GM19467 (cell line): ENCODE data around the gene MRPS14.
"Not testable (repeated sequence)": the region's sequence is repeated elsewhere in the genome, so short reads cannot be mapped to it uniquely, and the experiment has no call there.

Experiments used
- ATAC-seq: cut with Tn5 transposase; IDR thresholded peaks from one replicate; pipeline ENCODE4 v1.9.1; 2021; ENCODE audit warnings: mild to moderate bottlenecking, moderate library complexity; ENCODE audit not compliant: unreplicated experiment

MRPS14 gene

DNA sequence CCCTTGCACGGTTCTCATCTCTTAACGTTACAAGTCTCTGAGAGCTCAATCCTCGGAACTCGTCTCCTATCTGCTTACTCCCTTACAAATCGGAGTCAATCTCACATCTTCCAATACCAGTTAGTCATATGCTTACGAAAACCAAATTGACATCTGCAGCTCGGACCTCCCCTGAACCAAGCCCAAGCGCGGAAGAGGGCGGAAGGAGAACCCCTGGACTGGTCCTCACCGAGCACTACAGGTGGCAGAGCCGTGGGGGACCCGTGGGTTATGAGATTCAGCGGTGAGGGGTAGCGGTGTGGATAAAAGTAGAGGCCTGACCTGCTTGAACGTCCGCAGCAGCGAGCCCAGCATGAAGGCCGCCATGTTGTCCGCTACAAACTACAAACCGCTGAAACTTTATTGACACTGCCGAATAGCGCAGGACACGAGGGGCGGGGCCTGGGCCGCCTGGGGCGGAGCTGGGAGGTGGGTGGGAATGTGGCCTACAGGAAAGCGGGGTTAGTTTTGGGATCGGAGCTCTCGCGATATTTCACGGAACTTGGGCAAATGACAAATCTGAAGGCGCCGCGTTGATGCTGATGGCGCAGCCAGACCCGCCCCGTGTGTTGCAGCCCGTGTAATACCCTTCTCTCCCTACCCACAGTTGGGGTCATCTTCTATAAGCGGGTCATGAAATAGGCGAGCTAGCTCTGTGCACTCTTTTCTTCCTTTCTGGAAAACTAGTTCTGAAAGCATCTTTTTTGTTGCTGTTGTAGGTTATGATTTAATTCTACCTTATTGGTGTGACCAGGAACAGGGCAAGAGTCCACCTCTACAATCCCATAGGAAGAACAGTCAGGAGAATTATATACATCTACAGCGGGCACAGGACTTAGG lies at the start of gene MRPS14:
Gene MRPS14 (minus strand): TSS at position 383 of the 879 bp plus-strand sequence. CDS start 17 bp downstream, at position 366.
- peak; percentile 88 for ATAC-seq

DNA sequence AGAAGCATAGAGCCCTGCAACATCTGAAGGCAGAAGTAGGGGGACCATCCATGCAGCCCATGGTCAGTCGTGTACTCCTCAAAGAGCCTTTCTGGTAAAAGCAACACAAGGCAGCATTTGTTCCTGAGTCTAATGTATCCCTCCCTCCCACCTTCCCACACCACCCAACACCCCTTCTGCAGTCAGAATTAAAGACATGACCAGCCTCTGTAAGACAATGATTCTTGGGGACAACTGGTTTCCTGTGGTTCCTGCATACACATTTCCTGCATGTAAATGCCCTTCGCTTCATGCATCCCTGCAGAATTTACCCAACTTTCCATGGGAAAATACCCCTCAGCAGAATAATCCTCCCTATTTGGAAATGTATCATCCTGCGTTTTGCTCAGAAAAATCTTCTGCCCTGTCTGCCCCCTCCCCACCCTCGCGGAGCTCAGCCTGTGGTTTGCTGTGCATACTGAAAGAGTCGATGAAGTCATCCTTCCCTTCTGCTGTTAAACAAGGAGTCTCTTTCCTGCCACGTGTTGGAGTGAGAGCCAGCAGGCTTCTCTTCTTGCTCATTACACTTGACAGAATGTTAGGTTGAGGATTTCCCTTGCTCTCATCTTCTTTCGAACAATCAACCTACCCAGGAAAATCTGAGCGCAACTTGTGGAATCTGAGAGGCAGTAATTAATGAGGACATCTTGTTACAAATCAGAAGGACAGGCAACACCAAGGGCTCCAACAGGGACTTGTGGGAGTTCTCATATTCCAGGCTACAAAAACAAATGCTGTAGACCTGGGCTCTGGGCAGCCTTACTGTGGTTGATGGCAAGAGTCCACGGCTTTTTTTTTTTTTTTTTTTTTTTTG lies 49.1 kb upstream of the MRPS14 start:
- ATAC-seq: peak; percentile 59

DNA sequence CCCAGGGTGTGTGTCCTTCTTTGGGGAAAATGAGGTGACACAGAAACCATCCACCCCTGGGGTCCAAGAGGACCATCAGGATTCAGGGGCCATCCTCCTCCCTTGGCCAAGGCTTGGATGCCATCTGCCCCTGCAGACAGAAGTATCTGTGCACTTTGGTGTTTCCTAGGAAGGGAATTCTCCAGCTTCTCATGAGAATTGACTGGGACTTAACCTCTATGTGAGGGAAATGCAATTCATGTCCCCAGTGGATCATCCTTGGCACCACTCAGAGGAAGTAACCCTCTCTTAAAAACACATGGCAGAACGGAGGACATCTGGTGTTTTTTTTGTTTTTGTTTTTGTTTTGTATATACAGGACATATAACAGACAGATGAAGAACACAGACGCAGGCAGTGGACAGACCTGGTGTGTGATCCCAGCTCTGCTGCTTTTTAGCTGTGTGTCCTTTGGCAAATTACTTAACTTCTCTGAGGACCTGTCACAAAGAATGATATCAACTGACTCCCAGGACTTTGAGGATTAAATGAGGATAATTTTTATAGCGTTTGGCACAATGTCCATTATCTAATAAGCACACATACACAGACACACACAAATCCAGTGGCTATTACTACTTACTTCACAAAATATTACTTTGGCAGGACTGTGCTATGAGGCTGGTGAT lies 48.2 kb upstream of the MRPS14 start:
- ATAC-seq: no peak

DNA sequence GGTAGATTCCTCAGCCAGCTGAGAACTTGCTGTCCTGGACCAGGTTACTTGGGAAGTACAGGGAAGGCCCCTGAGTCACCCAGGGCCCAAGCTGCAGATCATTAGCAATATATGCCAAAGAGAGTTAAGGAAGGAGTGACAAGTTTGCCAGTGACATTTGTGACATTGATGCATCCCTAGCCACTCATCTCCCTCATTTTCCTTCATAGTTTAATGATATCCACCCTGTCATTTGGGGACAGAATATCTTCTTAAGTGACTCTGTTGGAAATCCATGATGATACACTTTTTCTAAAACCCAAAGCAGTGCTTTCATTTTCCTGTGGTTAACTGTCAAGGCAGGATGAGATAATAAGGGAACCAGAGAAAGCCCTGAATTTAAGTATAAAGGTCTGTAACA lies 47.6 kb upstream of the MRPS14 start:
- no peak for ATAC-seq

DNA sequence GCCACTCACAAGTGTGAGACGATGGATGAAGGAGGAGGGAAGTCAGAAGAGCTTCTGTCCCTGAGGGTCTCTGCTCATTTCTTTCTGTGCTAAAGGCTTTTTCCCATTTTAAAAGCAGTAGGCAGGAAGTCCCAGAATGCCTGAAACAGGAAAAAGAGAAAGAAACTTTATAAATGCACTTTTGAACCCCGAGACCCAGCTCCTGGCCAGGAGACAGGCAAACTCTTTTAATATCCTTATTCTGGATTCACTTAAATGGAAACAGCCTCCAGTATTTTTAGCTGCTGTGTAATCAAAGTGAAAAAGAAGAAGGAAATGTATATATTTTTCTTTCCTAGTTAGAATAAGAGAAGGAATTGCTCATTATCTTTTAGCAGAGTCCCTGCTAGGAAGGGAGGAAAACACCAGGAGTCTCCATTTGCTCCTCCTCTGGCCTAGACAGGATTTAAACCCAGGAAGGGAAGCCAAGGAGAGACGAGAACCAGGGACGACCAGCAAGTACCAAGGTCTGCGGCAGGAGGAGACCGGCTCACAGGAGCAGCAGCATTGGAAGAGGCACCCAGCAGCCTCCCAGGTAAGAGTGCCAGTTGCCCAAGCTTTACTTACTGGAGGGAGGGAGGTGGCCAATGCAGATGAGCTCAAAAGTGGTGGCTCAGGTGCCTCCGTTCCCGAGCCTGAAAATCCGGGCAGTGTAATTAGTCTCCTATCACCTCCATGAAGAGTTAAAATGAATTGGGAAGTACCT lies 44.3 kb upstream of the MRPS14 start, which contains the start of gene TNN:
Gene TNN (plus strand): TSS at position 472 of the 745 bp plus-strand sequence. CDS start 9,586 bp downstream, outside the sequence.
- ATAC-seq: no peak

DNA sequence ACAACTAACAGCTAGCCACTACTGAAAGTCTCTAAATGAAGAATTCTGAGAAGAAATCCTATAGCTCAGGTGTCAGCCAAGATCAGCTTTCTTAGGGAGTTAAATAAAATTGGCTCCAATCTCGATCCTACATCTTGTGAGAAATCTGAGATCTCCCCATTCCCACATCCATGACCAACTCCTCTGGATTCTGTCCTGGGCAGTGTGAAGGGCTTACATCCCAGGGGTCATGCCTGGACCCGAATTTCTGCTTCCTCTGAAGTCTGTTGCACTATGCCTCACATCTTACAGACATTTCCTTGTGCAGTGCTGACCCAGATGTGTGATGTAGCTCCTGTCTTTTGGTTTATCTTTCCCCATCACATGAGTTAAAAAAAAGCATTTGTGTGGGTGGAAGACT lies 39.6 kb upstream of the MRPS14 start:
- ATAC-seq: no peak

DNA sequence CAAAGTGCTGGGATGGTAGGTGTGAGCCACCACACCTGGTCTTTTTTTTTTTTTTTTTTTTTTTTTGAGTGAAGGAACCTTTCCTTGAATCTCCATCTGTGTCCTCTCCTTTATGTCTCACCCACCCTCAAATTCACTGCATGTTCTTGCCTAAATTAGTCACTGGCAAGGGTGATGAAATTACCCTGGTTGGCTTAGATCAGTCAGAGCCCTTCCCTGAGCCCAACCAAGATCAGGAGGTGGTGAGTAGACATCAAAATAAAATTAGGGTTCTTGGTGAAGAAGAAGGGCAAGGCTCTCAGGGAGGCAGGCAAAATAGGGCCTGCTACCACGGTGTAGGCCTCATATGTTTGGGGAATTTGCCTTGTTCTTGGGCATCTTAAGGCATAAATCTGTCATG lies 39.1 kb upstream of the MRPS14 start:
- no peak for ATAC-seq

DNA sequence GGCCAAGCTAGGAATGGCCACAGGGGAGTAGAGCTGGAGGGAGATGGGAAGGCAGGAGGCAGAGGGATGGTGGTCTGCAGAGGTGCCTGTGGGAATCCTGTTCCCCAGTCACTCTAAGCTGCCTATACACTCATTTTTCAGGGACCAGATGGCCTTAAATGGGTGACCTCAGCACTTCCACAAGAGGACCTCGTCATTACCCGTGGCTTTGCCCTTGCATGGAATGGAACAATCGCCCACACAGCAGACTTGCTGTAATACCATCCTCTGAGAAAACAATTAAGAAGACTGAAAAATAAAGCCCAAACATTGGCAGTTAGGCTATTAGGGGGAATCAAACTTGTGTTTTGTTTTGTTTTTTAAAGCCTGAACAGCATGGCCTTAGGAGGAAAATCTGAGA lies 31.5 kb upstream of the MRPS14 start:
- ATAC-seq: no peak

DNA sequence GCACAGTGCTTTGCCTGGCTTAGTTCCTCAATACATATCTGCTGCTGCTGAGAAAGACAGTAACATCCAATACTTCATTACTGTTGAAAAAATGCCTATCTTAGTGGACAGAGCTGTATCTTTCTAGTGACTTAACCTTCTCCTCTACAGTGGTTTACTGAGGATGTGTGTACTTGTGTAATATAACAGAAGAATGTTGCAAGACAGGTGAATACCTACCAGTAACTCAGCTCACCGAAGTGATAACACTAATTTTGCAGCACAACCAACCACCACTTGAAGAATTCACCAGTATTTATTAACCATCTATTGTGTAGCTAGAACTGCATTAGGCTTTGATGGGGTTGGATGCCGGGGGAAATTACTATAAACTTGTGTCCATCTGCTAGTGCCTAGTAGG lies 27.8 kb upstream of the MRPS14 start:
- no peak for ATAC-seq

DNA sequence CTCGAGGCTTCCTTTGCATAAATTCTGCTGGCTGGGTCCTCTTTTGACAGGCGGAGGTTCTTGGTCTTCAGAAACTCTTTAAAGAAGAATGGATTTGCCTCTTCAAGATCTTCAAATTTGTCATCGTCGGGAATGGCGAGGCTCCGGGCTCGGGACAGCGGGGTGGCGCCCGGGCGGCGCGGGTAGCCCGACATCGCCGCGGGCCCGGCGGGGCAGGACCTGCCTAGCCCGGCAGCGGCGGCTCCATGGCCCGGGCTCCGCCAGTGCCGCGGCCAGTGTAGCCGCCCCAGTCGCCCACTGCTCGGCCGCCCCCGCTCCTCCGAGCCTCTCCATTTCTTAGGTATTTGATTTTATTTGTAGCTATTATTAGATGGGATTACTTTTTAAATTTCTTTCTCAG lies 22.3 kb upstream of the MRPS14 start:
- ATAC-seq: no peak

DNA sequence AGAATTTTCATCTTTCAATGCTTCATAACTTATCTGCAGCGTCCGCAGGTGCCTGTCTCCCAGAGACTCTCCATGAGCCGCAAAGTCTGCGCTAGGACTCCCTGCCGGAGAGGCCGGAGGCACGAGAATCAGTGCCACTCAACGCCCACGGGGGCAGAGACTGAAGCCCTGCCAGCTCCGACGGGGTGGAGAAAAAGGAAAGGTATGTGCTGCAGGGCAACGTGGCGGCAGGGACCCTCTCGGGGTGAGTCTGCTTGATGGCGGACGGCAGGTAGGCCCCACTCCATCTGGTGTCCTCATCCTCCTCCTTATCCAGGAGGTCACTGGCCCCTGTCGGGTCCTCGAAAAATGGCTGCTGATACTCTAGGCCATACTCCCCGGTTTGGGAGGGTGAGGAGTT lies 21.9 kb upstream of the MRPS14 start:
- no peak for ATAC-seq

DNA sequence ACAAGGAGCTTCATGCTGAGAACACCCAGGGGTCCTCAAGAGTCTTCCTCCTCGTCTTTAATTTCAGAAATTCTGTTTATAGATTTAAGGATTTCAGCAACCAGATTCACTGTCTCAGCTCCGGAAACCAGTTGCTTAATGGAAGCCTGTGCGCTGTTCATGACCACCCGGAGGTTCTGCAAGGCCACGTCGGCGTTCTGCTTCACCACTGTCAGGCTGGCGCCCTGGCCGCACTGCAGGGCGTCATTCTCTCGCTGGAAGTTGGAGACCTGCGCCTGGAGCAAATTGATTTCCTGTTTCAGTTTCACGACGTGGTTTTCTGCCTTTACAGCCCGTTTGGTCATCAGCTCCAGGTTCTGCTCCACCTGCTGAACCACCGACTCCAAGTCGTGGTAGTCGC lies 21.4 kb upstream of the MRPS14 start:
- ATAC-seq: not testable (repeated sequence)

DNA sequence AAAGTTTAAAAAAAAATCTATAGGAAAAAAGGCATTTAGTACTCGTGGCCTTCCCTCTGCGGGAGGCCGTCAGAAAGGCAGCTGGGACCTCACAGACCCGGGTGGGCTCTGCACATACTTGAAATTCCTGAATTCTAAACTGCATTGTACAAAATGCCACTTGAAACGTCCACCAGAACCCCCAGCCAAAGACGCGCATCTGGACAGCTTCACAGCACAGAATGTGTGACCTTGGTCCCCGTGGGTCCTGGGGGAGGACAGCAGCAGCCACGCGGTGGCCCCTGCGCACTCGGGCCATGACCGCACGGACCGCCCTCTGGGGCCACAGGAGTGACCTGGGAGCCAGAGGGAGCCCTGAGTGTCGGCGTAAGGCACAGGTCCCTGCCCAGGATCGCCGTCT lies 20.6 kb upstream of the MRPS14 start:
- no peak for ATAC-seq

DNA sequence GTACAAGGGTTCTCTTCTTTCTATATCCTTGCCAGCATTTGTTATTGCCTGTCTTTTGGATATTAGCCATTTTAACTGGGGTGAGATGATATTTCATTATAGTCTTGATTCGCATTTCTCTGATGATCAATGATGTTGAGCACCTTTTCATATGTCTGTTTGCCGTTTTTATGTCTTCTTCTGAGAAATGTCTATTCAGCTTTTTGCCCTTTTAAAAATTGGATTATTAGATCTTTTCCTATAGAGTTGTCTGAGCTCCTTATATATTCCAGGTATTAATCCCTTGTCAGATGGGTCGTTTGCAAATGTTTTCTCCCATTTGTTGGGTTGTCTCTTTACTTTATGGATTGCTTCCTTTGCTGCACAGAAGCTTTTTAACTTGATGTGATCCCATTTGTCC lies 19.4 kb upstream of the MRPS14 start:
- no peak for ATAC-seq

DNA sequence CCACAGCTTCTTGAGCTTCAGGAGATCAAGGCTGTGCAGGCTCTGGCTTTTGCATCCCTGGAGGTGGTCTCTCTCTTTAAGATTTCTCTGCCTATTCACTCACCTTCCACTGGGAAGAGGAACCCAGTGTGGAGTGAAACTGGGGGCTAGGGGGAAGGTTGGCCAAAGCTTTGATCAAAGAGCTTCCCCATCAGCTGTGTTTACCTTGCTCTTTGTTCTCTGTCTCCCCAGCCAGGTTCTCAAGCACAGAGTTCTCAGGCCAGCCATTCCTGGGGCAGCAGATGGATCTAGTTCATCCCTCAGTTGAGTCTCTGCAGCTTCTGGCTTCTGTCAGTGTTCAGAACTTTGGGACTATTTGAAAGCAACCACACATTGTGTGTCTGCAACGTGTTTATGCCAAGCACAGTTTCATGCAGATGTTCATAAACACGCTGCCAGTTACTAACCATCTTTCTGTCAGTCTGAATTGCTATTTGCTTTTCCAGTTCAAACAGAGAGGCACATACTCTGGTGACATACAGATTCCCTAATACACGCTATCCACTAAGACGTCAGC lies 17.2 kb upstream of the MRPS14 start:
- ATAC-seq: no peak

DNA sequence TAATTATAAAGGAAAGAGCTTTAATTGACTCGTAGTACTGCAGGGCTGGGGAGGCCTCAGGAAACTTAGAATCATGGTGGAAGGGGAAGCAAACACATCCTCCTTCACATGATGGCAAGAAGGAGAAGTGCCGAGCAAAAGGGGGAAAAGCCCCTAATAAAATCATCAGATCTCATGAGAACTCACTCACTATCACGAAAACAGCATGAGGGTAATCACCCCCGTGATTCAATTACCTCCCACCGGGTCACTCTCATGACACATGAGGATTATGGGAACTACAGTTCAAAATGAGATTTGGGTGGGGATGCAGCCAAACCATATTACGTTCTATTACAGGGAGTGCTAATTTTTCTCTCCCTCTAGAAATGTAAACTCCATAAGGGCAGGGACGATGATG lies 14.2 kb upstream of the MRPS14 start:
- ATAC-seq: no peak

DNA sequence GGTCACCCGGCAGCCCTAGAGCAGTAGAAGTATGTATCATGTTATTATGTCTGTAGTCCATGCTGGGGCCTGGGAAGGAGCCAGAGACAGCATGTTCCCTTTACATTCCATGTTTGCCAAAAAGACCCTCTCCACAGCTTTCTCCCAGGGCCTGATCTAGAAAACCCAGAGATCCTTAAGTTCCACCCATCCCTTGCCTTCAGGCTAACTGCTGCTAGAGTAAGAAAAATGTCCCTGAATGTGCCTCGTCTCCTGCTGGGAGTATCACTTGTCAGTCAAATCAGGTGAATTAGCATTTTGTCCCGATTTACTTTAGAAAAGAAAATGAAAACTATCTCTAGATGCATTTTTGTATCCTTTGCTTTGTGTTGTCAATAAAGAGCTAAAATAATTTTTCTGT lies 13.3 kb upstream of the MRPS14 start:
- no peak for ATAC-seq

DNA sequence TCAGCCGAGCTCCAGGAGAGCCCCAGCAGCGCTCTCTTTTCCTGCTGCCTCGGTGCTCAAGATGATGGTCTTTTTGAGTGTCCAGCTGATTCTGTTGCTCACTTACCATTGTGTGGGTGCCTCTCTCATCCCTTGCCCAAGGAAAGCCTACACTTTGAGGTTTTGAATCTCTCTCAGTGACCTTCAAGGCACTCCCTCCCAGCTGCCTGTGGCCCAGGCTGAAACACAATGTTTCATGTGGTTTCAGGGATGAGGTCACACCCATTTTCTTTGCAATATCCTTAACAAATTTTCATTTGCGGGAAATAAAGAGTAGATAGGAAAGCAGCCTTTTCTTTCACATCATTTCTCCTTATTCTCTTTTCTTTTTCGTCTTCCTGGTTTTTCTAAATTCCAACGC lies 12.6 kb upstream of the MRPS14 start:
- ATAC-seq: no peak

DNA sequence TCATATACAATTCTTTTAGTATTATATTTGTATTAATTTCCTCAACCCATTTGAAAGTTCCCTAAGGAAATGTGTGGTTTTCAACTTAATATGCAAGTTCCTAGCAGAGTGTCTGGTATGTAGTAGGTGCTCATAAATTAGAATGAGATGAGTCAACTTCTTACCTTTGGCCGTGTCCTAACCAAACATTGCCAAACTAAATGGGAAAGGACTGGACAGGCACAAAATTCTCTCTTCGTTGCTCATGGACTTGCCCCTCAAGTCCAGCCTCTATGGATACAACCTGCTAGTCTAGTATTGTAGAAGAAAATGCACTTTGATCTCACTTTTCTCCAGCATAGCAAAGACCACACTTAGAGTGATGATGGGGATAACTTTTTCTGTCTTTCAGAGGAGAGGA lies 11.6 kb upstream of the MRPS14 start:
- ATAC-seq: no peak

DNA sequence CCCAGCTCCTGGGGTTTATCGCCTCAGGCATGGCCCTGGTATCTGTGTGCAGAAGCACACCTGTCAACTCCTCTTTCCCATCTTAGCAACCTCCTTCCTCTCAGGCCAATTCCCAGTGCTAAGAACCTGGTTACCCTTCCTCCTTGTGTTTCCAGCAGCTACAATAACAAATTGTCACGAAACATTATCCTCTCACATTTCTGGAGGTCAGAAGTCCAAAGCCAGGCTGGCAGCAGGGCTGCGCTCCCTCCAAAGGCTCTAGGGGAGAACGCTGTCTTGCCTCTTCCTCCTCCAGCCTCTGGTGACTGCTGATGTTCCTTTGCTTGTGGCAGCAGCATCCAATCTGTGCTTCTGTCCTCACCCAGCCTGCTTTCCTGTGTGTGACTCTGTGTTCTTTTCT lies 10.7 kb upstream of the MRPS14 start:
- ATAC-seq: no peak
